WTC11 (cell line): ENCODE measurements around the gene GABARAPL1.

Source experiments
- IRF2 ChIP-seq: sonication (generic); formaldehyde crosslinking; IDR thresholded peaks from 2 replicates; pipeline ENCODE4 v1.8.0; 2022; ENCODE audit warnings: low read depth, missing genetic modification reagents, borderline replicate concordance
- ZNF232 ChIP-seq: sonication (generic); formaldehyde crosslinking; IDR thresholded peaks from 2 replicates; pipeline ENCODE4 v1.8.0; 2022; ENCODE audit warnings: mild to moderate bottlenecking, missing genetic modification reagents
- ZNF425 ChIP-seq: fragments of 250-450 bp; sonication (Bioruptor Pico); conservative IDR thresholded peaks from 2 replicates; pipeline ENCODE4 v1.9.0; 2021; ENCODE audit warnings: mild to moderate bottlenecking
- TF ChIP-seq, protein P1 (sequence below): sonication (generic); formaldehyde crosslinking; IDR thresholded peaks from 2 replicates; pipeline ENCODE4 v1.8.1; 2023; ENCODE audit warnings: mild to moderate bottlenecking, missing genetic modification reagents, moderate library complexity
- TF ChIP-seq, protein P2 (sequence below): fragments of 200-600 bp; IDR thresholded peaks from 2 replicates; pipeline ENCODE4 v1.8.0; 2022; ENCODE audit warnings: antibody characterized with exemption
- TF ChIP-seq, protein P3 (sequence below): sonication (generic); formaldehyde crosslinking; IDR thresholded peaks from 2 replicates; pipeline ENCODE4 v1.8.0; 2022; ENCODE audit warnings: mild to moderate bottlenecking, missing genetic modification reagents

DNA sequence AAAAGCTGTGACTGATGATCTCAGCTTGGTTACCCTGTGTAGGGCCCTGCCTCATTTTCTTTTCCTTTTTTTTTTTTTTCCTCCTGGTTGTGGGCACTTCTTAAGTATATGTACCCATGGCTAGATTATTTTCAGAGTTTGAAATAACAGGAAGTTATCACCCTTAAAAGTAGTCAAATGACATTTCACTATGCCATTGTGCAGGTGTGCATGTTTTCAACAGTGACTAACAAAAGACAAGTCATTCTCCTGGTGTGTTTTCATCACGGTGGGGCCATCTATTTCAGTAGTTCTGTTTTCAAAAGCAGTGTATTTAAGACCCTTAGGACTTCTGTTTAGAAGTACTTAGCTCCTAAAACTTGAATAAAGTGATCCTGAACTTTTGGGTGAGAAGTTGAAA, 15.0 kb downstream of the GABARAPL1 start:
- TF ChIP-seq, protein P1, sequence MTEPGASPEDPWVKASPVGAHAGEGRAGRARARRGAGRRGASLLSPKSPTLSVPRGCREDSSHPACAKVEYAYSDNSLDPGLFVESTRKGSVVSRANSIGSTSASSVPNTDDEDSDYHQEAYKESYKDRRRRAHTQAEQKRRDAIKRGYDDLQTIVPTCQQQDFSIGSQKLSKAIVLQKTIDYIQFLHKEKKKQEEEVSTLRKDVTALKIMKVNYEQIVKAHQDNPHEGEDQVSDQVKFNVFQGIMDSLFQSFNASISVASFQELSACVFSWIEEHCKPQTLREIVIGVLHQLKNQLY (CRISPR knock-in tag) = no peak
- TF ChIP-seq ZNF232 (no peak), ZNF425 (no peak), IRF2 (CRISPR knock-in tag) (no peak)
- TF ChIP-seq, protein P2, sequence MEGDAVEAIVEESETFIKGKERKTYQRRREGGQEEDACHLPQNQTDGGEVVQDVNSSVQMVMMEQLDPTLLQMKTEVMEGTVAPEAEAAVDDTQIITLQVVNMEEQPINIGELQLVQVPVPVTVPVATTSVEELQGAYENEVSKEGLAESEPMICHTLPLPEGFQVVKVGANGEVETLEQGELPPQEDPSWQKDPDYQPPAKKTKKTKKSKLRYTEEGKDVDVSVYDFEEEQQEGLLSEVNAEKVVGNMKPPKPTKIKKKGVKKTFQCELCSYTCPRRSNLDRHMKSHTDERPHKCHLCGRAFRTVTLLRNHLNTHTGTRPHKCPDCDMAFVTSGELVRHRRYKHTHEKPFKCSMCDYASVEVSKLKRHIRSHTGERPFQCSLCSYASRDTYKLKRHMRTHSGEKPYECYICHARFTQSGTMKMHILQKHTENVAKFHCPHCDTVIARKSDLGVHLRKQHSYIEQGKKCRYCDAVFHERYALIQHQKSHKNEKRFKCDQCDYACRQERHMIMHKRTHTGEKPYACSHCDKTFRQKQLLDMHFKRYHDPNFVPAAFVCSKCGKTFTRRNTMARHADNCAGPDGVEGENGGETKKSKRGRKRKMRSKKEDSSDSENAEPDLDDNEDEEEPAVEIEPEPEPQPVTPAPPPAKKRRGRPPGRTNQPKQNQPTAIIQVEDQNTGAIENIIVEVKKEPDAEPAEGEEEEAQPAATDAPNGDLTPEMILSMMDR = no peak
- TF ChIP-seq, protein P3, sequence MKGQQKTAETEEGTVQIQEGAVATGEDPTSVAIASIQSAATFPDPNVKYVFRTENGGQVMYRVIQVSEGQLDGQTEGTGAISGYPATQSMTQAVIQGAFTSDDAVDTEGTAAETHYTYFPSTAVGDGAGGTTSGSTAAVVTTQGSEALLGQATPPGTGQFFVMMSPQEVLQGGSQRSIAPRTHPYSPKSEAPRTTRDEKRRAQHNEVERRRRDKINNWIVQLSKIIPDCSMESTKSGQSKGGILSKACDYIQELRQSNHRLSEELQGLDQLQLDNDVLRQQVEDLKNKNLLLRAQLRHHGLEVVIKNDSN (CRISPR knock-in tag) = no peak
